Lower leg skin (tissue), 4 donors: ENCODE data around the gene GRID2. TPM values are rescaled to one million over a fixed set of nuclear protein-coding genes. Genes with fewer than 3 reads are reported as not detected.
"Not testable (repeated sequence)": the region's sequence is repeated elsewhere in the genome, so short reads cannot be mapped to it uniquely, and the experiment has no call there.

ENCODE experiments used
- DNase-seq, 2 donors: peaks; one replicate each; pipeline ENCODE4 v3.0.0-alpha.2; 2019; ENCODE audit warnings: low spot score in 2 of 2
- H3K4me3 ChIP-seq: fragments of 200-600 bp; sonication (generic); 2 replicates; pipeline ENCODE4 v1.5.1; 2017; ENCODE audit warnings: mild to moderate bottlenecking, low read depth; ENCODE audit not compliant: poor library complexity, severe bottlenecking
- CTCF ChIP-seq, 3 donors: fragments of 450-650 bp; IDR thresholded peaks; one replicate each; pipeline ENCODE4 v1.5.1; 2016; ENCODE audit warnings: antibody characterized with exemption in 3 of 3, mild to moderate bottlenecking in 3 of 3, moderate library complexity in 2 of 3
- POLR2A ChIP-seq, 2 donors: fragments of 450-650 bp; IDR thresholded peaks; one replicate each; pipeline ENCODE4 v1.6.1; 2016 to 2017; ENCODE audit warnings: antibody characterized with exemption in 2 of 2, mild to moderate bottlenecking in 1 of 2, moderate library complexity in 1 of 2
- WGBS, 2 donors: methylation state at CpG; one replicate each; pipeline ENCODE4 v1.1.5; 2018; 5-methylcytosine and 5-hydroxymethylcytosine counted together
- intact Hi-C: fragments of 100-400 bp; cut with DNase I; formaldehyde crosslinking; loops from one replicate; pipeline ENCODE4 v1.15.0; 2023; ENCODE audit warnings: low total_unique reads
- total RNA-seq, 4 donors: library from RNA; depleted of rRNA; stranded (reverse); fragments of >200 nt; gene quantifications; one replicate each; pipeline ENCODE4 v1.1.0, GENCODE V29; 2016

Gene GRID2
- total RNA-seq, 4 donors from 2014 or later = not detected

DNA sequence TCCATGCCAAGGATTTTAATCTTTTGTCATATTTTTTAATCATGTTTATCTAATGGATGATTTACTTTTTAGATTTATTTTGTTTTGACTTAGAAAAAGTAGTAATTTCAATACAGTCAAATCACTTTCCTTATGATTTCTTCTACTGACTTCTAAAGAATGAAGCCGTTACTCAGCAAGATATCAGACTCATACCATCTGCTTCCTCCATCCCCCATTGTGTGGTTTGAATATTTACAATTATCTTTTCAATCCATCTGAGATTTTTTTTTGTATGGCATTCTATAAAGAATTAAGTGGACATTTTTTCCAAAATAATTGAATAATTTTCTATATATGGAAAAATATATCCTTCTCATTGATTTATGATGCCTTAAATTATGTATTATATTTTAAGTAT, 959.4 kb downstream of the GRID2 start:
- intact Hi-C loops = no loop called here
- DNase-seq = no peak
- TF ChIP-seq CTCF (IDR thresholded peaks at IDR 0.05) = no peak
- no peak for TF ChIP-seq POLR2A (IDR thresholded peaks at IDR 0.05)
- 77 to 81% methylated on average over 1 of the region's 1 CpG for WGBS, 2 donors
- H3K4me3 ChIP-seq = no peak overlapping the region

GRCh38 chr4:93267747-93268146, 964.0 kb downstream of the GRID2 start:
- WGBS, 2 donors = 96 to 100% methylated on average over 3 of the region's 3 CpGs
- TF ChIP-seq CTCF (IDR thresholded peaks at IDR 0.05) (no peak), POLR2A (IDR thresholded peaks at IDR 0.05) (no peak)
- DNase-seq = no peak
- intact Hi-C loops = no loop called here
- H3K4me3 ChIP-seq = no peak overlapping the region

GRCh38 chr4:93285346-93285745, 981.6 kb downstream of the GRID2 start:
- TF ChIP-seq POLR2A (IDR thresholded peaks at IDR 0.05) = no peak
- TF ChIP-seq CTCF (IDR thresholded peaks at IDR 0.05) = no peak
- H3K4me3 ChIP-seq = no peak overlapping the region
- DNase-seq = no peak
- intact Hi-C loops = no loop called here

GRCh38 chr4:93289241-93289640, 985.5 kb downstream of the GRID2 start:
- DNase-seq = no peak
- no peak overlapping the region for H3K4me3 ChIP-seq
- TF ChIP-seq POLR2A (IDR thresholded peaks at IDR 0.05) (no peak), CTCF (IDR thresholded peaks at IDR 0.05) (no peak)
- WGBS, 2 donors = 86% methylated on average over 2 of the region's 2 CpGs
- intact Hi-C loops = no loop called here

DNA sequence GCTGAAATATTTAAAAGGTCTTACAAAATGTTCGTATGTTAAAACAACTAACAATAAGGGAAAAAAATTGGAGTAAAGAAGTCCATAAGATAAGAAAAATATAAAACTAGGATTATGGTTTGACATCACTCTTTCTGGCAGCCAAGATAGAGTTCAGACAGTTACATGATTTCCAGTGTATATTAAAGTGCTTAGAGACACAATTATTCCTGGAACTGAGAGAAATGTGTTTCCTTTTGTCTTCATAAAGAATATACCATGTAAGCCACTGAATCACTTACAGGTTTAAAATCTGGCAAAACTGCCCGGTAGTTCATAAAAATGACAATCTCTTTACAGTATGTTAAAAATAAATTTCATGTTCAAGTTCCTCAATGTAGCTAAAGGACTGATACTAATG, 986.1 kb downstream of the GRID2 start:
- intact Hi-C loops = no loop called here
- no peak for TF ChIP-seq CTCF (IDR thresholded peaks at IDR 0.05)
- no peak for TF ChIP-seq POLR2A (IDR thresholded peaks at IDR 0.05)
- 40 to 60% methylated on average over 2 of the region's 2 CpGs for WGBS, 2 donors
- DNase-seq = no peak
- H3K4me3 ChIP-seq = no peak overlapping the region

- no peak for DNase-seq
- WGBS, 2 donors = 75 to 84% methylated on average over 5 of the region's 5 CpGs
- TF ChIP-seq CTCF (IDR thresholded peaks at IDR 0.05) (no peak), POLR2A (IDR thresholded peaks at IDR 0.05) (no peak)
- no peak overlapping the region for H3K4me3 ChIP-seq
- intact Hi-C loops = no loop called here
These were observed 995.4 kb downstream of the GRID2 start for GRCh38 chr4:93299118-93299517.

GRCh38 chr4:93300780-93301555, 997.2 kb downstream of the GRID2 start:
- DNase-seq, H3K4me3 ChIP-seq, intact Hi-C loops: not testable (repeated sequence)
- 59 to 65% methylated on average over 6 of the region's 6 CpGs for WGBS, 2 donors
